HuH-7.5 (cell line): ENCODE measurements around the gene NEK8.
A peak's percentile ranks its signal among the peaks of the same experiment; 100 is the strongest.
"Not testable (repeated sequence)": the region's sequence is repeated elsewhere in the genome, so short reads cannot be mapped to it uniquely, and the experiment has no call there.

Experiments used
- DNase-seq: peaks from one replicate; pipeline ENCODE4 v3.0.0; 2011; ENCODE audit warnings: low spot score

Gene NEK8

DNA sequence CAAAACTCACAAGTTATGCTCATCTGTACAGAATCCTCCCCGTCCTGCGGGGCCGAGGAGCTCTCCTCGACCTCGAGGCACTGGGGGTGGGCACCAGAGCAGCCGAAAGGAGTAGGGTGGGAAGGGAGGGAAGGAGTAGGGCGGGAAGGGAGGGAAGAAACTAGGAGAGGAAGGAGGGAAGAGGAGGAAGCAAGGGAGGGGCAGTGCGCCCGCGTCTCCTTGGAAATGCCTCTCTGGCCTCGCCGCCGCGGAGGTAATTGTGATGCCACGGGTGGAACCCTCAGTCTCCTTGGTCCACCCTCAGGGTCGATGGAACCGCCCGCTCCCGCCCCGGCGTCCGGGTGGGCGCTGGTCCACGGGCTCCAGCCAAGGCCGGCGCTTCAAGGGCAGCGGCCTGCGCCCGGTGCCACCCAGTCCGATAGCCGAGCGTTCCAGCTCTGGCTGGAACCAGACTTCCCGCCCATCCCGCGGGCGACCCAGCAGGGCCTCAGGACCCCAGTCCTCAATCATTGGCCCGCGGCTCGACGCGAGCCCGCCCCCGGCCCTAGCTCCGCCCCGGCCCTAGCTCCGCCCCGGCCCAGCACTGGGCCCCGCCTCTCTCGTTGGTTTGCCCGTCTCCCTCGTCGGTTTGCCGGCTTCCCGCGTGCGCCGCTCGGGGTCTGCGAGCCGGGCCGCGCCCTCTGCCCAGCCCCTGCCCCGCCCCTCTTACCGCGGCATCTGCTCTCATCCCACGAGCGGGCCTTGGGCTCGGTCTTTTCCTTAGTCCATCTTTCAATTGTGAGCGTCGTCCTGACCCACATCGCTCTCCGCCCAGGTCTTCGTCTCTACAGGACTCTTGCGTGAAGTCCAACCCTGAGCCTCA lies 17.5 kb upstream of the NEK8 start:
- peak; percentile 98 for DNase-seq

DNA sequence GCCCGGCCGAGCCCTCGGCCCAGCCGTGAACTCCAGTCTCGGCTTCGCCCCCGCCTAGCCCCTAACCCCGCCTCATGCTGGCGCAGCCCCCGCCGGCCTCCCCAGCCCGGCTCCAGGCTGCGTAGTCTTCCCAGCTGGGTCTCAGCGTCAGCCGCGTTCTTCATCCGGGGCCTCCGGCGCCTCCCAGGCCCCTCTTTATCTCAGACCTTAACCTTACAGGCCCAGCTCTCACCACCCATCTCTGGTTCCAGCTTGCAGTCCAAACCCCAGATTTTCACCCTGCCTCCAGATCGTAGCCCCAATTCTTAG lies 16.9 kb upstream of the NEK8 start, which contains the start of gene PROCA1:
PROCA1 (minus strand) TSS at position 166 of the 309 bp plus-strand sequence. CDS start 228 bp downstream, outside the sequence.
- no peak for DNase-seq

DNA sequence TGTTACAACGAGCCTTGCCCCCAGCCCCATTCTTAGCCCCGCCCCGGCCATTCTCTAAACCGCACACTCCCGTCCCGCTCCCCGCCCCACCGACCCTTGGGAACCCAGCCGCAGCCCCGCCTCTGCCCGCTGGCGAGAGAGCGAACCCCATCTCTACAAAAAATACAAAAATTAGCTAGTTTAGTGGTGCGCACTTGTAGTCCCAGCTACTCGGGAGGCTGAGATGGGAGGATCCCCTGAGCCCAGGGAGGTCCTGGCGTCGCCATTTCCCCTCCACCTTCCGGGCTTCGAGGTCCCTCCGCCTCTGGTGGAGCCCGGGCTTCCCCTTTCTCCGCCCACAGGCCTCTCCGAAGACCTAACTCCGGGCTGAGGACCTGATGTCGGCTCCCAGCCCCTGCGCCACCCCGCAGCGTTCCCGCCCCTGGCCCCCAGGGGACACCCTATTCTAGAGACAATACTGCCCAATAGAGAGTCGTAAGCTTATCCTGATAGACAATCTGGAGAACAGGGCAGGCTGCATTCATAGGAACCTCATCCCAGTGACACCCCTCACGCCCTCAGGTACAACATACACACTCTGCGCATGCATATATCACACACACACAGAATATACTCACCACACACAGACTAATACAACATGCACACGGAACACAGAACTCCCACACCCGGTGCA lies 16.4 kb upstream of the NEK8 start:
- no peak for DNase-seq

DNA sequence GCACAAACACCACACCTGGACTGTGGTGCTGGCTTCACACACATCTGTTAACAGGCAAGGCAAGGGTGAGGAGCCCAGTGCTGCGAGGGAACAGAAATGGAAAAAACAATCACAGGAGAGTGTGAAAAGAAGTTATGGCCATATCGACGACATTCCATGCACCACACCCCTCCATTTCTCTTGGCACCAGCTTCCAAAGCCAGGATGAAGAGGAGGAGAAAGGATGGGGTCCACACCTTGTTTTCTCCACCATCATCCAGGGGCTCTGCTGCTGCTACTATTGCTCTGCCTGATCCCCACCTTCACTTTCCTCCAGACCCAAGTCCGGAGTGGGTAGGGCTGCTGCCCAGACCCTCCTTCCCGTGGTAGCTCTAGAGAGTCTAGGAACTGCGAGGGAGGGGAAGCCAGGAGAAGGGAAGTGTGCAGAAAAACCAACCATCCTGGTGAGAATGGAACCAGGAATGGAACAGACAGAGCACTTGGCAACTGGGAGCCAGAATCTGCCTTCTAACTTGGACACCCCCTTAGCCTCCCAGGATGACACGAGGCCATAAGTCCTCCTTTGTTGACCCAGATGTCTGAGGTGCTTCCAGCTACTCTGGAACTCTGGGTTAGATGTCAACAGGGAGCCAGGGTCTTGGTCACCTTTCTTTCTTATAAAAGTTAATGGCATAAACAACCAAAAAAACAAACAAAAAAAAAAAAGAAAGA lies 15.7 kb upstream of the NEK8 start:
- DNase-seq: no peak

DNA sequence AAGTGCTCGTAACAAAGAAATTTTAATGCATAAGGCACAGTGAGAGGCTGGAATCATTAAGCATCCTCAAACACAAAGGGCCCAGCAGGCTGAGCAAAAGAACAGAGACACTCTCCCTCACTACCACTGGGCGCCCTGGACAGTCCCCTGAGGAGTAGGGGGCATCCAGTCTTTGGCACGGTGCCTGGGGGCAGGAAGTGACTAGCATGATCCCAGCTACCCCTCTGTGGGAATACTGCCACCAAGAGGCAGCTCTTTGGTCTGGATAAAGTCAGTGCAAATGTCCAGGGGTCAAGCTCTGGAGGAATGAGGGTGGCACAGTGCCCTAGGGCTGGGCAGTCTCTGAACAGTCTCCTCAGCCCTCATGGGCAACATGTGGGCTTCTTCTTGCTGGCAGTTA lies 14.3 kb upstream of the NEK8 start:
- DNase-seq: no peak

DNA sequence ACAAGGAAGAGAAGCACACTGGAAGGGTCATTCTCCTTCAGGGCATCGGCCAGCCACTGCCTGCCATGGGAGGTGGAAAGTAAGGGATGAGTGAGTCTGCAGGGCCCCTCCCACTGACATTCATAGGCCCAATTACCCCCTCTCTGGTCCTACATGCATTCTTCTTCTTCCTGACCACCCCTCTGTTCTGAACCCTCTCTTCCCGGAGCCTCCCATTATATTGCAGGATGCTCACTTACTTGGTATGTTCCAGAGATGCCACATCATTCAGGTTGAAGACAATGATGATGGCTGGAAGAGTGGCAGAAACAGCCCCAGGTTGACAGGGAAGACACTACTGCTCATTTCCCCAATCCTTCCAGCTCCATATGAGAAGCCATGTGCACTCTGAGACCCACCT lies 13.4 kb upstream of the NEK8 start:
- DNase-seq: no peak

DNA sequence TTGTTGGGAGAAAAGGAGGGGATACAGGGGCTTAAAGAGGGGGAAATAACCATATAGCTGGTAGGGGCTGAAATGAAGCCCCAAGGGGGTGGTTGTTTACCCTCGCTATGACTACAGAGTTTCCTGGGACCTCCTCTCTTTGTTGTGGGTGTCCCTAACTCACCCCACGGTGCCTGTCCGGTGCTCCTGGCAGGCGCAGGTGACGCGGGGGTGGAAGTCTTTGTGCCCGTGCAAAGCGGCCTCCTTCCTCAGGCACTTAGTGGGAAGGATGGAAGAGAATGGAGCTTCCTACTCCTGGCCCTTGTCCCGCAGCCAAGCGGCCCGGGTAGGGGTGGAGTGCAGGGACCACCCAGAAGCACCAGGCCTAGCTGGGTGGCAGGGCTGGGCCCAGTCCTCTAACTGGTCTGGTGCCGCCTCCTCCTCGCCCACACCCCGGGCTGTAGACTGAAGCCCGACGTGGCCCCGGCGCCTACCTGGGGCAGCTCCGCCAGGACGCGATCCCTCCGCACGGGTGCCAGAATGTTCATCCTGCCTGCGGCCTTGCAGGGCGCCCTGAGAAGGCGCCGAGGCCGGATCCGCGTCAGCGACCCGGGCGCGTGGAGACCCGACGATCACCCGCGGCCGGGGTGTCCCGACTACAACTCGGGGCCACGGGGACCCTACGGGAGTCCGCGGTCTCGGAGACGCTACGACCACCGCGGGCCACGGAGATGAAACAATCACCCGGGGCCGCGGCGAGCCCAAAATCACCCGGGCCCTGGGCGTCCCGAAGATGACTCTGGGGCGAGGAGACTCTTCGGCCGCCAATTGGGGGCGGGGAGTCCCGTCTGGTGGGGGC lies 11.6 kb upstream of the NEK8 start:
- no peak for DNase-seq

DNA sequence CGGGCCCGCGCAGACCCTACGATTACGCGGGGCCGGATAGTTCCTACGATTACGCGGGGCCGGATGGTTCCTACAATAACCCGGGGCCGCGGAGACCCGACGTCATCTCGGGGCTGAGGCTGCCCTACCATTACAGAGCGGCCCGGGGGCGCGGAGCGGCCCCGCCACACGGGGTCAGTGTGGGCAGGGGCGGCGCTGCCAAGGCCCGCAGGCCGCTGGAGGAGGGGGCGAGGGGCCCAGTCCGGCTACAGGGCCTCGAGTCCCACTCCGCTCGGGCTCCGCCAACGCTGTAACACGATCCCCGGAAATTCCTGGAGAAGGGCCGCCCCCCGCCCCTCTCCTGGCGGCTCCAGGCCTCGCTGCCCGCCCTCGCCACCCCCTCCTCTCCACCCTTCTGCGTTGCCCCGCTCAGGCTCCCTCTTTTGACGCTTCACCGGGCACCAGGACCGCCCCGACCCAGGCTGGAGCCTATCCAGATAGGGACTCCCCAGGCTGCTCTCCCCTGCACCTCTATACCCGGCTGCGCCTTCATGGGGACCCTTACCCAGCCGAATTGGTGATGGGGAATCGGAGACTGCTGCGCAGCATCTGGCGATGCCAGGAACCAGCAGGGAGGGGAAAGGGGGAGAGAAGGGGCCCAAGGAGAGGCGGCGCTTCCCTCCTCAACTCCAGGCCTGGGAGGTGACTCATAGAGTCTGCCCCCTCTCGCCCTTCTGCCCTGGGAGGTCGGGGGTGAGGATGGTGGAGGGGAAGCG lies 10.8 kb upstream of the NEK8 start, which contains the start of gene RAB34:
RAB34 (minus strand) TSS at position 291 of the 755 bp plus-strand sequence. CDS start 602 bp downstream, outside the sequence.
- peak; percentile 74 for DNase-seq

DNA sequence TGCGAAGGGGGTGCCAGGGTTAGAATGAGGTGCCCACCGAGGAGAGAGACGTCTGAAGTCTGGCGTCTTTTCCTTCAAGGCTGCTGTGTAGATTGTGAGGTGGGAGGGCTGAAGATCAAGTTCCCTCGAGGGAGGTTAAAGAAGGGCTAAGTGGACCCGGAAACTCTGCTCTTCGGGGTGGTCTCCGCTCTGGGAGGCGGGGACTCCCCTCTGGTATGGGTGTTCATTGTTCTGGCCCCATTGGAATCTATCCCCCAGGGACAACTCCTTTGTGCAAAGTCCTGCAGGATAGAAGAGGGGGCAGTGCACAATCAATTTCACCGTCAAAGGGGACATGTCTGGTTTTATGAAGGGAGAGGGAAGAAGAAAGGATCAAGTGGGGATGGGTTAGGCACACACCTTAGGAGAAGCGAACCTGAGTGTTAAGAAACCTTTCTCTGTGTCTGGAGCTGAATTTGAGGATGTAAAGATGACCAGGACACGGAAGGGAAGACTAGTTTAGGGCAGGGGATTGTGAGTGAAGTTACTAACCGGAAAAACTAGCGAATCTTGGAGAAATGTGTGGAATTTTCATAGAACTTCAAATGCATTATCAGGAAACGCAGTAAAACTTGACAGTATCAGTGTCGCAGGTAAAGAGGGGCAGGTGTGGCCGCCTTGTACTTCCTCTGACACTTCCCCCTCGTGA lies 10.1 kb upstream of the NEK8 start:
- DNase-seq: no peak

DNA sequence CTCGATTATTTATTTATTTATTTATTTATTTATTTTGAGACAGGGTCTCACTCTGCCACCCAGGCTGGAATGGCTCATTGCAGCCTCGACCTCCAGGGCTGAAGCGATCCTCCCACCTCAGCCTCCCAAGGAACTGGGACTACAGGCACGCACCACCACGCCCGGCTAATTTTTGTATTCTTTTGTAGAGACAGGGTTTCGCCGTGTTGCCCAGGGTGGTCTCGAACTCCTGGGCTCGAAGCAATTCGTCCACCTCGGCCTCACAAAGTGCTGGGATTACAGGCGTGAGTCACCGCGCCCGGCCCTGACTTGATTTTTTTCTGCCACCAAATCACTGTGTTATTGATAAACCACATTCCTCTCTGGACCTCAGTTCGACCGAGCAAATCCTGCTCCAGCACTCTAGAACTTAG lies 9.6 kb upstream of the NEK8 start:
- no peak for DNase-seq

DNA sequence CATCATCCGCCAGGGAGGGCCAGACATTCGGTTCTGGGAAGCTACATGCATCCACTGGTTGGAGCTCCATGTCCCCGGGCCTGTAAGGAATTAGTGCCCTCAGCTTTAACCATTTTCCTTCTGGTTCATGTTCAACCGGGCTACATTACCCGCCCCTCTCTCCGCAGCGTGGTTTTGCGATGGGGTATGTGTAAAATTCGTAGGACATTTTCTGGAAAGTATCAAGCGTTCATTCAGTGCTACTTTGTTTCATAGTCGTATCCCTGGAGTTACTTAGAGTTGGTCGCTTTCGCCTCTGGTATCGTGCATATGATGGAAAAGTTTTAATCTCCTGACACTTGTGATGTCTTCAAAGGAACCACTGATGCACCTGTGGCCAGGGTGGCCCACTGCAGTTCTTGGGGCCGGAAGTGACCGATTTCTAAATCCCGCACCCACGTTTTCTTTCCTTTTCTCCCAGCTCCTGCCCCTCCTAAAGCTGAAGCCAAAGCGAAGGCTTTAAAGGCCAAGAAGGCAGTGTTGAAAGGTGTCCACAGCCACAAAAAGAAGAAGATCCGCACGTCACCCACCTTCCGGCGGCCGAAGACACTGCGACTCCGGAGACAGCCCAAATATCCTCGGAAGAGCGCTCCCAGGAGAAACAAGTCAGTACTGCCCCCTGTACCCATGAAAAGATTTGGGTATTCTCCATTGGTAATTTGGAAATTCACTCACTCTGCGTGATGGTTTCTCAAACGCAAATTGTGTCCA lies 8.2 kb upstream of the NEK8 start:
- DNase-seq: no peak

DNA sequence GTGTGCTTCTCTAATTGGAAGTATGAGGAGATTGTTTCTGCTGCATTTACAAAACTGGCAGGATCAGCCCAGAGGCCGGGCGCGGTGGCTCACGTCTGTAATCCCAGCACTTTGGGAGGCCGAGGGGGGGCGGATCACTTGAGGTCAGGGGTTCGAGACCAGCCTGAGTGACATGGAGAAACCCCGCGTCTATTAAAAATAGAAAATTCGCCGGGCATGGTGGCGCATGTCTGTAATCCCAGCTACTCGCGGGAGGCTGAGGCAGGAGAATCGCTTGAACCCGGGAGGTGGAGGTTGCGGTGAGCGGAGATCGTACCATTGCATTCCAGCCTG lies 7.6 kb upstream of the NEK8 start:
- not testable (repeated sequence) for DNase-seq

DNA sequence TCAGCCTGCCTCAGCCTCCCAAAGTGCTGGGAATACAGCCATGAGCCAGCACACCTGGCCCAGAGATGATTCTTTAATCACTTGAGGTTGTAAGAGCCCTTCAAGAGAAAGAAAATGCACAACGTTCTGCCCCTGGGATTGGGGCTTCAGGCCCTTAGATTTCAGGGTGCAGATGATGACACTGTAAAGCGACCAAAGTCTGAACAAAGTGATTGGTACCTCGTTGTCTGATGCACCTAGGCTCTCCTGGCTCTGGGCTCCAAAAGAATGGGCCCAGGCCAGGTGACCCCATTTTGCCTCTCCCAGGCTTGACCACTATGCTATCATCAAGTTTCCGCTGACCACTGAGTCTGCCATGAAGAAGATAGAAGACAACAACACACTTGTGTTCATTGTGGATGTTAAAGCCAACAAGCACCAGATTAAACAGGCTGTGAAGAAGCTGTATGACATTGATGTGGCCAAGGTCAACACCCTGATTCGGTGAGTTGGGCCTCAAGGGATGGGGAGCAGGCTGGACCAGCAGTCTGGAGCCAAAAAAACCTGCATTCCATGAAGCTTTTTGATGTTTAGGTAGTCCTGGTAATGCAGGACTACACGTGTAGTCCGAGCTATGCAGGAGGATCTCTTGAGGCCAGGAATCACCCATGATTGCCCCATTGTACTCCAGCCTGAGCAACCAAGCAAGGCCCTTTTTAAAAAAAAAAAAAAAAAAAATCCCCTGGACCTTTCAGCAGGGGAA lies 6.0 kb upstream of the NEK8 start:
- no peak for DNase-seq

DNA sequence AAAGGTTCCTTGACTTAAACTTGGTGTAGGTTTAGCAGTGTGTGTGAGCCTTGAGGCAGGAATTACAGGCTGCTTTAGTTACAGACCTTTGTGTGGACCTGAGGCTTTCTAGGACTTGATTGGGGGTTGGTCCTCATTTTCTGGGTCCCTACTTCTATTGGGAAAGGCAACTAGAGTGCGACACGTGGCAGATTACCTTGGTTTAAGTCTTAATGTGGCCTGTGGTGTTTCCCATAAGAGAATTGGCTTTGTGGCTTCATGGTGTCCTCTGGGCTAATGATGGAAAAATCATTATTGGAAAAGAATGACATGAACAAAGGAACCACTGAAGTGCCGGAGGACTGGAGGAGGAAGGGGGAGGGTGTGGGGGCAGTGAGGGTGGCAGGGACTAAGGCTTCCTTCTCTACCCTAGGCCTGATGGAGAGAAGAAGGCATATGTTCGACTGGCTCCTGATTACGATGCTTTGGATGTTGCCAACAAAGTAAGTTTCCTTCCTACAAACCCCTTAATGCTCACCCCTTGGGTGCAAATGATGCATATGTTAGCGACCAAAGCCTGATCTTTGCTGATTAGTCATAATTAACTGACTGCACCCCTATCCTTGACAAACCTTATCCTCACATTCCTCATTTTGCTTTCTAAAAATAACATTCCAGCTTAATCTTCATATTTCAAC lies 5.3 kb upstream of the NEK8 start:
- DNase-seq: no peak

DNA sequence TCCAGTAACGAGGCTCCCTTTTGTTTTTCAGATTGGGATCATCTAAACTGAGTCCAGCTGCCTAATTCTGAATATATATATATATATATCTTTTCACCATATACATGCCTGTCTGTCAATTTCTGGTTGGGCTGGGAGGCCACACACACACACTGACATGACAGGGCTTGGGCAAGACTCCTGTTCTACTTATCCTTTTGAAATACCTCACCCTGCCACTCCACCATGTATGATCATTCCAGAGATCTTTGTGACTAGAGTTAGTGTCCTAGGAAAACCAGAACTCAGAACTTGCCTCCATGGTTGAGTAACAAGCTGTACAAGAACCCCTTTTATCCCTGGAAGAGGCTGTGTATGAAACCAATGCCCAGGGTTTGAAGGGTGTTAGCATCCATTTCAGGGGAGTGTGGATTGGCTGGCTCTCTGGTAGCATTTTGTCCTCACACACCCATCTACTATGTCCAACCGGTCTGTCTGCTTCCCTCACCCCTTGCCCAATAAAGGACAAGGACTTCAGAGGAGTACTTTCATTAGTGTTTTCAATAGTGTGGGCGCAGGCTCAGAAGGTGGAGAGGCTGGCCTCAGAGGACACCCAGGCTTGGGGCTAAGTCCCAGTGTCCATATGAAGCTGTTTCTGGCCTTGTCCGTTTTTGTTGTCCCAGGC lies 4.6 kb upstream of the NEK8 start:
- DNase-seq: not testable (repeated sequence)

DNA sequence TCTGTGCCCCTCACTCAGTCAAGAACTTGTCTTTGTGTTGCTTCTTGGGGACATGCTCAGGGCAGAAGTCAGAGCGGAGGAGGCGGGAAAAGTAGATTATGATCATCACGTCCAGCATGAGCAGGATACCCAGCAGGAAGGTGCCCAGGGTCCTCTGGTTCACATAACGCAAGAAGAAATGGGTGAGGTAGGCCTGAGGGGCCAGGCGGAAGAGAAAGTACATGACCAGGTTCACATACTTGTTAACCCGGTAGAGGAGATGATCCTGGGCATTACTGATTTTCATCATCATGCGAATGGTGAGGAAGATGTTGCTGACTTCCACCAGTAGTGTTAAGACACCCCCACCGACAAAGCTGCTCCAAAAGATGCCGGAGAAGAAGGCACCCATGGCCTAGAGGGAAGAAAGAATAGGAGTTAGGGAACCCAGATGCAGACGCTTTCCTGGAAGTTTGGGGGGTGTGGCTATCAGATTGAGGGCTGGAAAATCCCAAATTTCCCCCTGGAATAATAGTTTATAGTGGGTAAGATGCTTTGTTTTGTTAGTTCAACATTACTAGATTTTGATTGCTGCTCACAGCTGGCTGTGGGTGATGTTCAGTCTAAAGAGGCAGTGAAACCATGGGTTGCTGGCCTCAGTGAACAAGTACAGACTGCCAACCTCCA lies 4.0 kb upstream of the NEK8 start:
- no peak for DNase-seq

DNA sequence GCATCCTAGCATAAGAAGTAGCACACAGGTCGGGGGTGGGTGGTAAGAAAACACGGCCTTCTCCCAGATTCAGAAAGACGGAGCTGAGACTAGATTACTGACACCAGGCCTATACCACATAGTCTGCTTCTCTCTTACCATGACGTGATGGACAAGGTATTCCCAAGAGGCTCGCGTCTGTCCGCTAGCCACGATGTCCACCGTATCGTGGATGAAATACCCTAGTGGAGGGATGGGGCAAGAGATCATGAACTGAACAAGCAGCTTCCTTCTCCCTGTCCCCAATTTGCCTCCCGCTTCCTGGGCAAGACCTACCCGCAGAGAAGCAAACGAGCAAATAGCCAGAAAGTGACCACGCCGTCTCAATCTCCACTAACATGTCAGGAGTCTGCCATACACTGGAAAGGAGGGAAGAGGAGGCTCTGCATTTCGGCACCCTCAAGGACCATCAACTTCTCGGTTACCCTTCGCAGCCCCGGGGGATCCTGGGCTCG lies 3.4 kb upstream of the NEK8 start:
- DNase-seq: no peak
